ENCODE data around the gene TCIRG1.

DNA sequence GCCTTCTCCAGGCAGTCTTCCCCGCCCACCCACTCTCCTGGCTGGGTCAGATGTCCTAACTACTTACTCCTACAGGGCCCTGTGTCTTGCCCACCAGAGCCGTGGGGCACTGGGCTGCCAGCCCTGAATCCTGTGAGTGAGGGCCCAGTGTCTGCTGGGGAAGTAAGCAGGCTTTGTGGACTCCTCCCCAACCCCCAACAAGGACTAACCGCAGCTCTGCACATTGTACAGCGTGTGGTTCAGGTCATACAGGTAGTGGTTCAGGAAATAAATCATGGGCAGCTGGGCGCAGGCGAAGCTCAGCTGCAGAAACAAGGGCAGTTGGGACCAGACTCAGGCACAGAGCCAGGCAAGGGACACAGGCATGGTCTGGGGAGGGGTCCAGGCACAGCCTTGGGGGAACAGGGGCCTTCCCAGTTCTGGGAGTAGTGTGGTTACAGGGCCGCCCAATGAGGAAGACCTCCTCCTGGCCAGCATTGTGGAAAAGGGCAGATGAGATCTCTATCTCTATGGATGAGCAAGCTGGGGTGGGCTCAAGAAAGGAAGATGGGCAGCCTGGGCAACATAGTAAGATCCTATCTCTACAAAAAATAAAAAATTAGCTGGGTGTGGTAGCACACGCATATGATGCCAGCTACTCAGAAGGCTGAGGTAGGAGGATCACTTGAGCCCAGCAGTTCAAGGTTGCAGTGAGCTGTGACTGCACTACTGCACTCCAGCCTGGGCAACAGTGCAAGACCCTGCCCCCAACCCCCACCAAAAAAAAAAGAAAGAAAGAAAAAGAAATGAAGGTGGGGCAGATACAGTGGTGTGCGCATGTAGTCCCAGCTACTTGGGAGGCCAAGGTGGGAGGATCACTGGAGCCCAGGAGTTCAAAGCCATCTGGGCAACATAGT is 40.4 kb upstream of the TCIRG1 start:
- TF ChIP-seq, protein P1, sequence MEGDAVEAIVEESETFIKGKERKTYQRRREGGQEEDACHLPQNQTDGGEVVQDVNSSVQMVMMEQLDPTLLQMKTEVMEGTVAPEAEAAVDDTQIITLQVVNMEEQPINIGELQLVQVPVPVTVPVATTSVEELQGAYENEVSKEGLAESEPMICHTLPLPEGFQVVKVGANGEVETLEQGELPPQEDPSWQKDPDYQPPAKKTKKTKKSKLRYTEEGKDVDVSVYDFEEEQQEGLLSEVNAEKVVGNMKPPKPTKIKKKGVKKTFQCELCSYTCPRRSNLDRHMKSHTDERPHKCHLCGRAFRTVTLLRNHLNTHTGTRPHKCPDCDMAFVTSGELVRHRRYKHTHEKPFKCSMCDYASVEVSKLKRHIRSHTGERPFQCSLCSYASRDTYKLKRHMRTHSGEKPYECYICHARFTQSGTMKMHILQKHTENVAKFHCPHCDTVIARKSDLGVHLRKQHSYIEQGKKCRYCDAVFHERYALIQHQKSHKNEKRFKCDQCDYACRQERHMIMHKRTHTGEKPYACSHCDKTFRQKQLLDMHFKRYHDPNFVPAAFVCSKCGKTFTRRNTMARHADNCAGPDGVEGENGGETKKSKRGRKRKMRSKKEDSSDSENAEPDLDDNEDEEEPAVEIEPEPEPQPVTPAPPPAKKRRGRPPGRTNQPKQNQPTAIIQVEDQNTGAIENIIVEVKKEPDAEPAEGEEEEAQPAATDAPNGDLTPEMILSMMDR (IDR thresholded peaks at IDR 0.05): no peak
- TF ChIP-seq POLR2A (IDR thresholded peaks at IDR 0.05): no peak

All from lower leg skin (tissue), 3 donors.